NCI-H446 treated with DMSO at 0.1 percent for 48 hours (cell line): ENCODE results near the gene TAF11.
"Not testable (repeated sequence)": the region's sequence is repeated elsewhere in the genome, so short reads cannot be mapped to it uniquely, and the experiment has no call there.

Source experiments
- DNase-seq: peaks from one replicate; lab custom pipeline; 2025; lab: John Stamatoyannopoulos, UW

Gene TAF11

DNA sequence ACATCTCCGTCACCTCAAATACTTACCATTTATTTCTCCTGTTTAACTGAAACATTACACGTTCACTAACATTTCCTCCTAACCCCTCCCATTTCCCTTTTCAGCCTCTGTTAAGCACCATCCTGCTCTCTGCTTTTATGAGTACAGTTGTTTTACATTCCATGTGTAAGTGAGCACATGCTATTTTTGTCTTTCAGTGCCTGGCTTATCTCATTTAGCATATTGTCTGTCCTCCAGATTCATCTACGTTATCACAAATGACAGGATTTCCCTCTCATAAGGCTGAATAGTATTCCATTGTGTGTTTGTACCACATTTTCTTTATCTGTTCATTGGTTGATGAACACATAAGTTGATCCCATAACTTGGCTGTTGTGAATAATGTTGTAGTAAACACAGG lies 22.7 kb downstream of the TAF11 start:
- no peak for DNase-seq

DNA sequence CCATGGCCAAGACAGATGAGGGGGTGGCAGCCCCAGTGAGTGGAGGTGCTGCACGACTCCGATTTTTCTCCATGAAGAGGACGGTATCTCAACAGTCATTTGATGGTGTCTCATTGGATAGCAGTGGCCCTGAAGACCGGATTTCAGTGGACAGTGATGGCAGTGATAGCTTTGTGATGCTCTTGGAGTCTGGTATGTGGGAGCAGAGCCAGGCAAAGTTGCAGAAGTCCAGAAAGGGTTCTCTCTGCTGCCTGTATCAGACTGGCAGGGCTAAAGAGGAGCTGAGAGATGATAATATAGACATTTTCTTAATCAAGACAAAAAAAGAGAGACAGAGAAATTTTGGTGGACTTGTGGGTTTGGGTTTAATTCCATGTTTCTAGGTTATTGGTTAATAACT lies 23.8 kb downstream of the TAF11 start:
- no peak for DNase-seq

DNA sequence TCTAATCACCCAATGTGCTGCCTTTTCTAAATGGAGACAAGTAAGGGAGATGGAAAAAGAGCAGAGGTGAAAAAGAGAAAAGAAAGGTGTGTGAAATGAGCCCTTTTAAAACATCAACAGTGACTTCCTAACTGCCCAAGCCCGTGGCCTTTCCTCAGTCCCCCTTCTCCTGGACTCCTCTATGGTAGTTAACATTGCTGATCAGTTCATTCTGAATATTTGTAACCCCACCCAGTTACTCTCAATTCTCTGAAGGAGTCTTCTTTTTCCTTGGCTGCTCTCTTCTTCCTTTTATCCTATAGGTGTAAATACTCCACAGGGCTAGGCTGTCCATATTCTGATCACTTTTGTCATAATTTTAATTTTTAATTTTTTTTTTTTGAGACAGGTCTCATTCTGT lies 27.1 kb downstream of the TAF11 start:
- no peak for DNase-seq

DNA sequence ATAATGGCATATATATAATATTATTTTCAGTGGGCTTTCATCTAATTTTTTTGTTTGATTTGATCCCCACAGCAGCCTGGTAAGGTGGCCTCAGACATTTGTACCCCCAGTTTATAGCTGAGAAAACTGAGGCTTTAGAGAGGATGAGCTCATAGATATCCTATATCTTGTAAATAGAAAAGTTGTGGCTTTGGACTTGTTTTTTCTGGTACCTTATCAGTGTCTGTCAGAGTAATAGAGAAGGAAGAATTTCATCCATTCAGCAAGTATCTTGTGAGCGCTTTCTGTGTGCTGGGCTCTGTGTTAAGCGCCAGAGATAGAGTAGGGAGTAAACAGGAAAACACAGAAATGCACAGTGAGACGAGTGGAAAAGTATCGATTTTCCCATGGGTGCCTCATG lies 27.9 kb downstream of the TAF11 start:
- no peak for DNase-seq

DNA sequence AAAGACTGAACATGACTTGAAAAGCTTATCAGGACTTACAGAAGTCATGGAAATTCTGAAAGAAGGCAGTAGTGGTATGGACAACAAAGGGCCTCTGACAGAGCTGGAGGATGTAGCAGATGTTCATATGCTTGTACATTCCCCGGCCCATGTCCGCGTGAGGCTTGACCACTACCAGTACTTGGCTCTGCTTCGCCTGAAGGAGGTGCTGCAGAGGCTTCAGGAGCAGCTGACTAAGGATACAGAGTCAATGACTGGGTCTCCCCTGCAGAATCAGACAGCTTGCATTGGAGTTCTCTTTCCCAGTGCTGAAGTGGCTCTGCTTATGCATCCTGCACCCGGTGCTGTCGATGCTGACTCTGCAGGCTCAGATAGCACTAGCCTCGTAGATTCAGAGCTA lies 29.2 kb downstream of the TAF11 start:
- no peak for DNase-seq

DNA sequence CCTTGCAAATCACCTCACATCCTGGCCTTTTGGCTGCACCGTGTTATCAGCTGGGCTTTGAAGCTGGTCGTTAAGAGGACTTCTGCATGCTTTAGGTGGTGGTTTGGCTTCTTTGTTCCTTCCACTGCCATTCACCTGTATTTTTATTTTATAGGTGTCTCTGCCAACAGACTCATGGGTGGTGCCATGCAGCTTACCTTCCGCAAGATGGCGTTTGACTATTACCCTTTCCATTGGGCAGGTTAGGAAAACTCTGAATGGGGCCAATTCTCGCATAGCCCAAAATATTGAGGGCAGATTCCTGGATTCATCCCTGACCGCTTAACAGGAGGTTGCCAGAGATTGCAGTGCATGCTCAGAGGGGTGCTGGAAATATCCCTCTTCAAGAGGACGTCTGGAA lies 32.4 kb downstream of the TAF11 start:
- DNase-seq: no peak

DNA sequence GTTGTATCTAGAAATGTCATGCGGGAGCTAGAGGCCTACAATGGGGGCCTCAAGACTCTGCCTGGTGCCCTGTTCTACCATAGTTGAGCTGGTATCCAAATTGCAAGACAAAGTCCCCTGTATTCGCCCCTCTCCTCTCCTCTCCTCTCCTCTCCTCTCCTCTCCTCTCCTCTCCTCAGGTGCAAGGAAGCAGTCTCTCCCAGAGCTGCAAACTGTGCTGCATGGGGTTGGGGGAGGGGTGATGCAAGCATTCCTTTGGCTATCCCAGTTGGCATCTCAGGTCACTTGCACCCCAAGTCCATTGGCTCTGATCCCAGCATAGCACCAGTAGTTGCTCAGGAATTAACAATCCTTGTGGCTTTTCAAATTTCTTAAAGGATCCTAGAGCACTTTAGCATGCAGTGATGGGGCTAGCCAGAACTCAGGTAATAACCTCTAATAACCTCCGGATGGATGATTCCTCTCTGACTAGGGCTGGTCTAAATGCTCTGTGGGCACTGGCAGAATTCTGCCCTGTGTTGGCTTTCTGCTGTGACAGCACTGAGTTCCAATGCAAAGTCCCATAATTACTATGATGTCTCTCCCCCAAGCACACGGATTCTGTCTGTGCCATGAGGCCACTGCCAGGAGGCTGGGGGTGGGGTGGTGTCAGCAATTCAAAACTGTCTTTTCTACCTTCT lies 35.3 kb downstream of the TAF11 start:
- no peak for DNase-seq

DNA sequence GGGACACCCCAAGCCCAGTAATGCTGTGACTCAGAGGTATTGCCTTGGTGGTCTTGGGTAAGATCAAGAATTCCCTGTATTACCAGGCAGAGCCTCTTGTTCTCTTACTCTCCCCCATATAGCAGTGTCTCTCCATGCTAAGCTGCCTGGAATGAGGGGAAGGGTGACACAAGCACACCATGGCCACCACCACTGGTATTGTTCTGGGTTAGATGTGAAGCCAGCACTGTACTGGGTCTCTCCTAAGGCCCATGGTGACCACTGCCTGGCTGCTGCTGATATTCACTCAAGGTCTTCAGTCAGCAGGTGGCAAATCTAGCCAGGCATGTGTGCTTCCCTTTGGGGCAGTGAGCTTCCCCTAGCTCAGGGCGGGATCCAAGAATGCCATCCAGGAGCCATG lies 36.5 kb downstream of the TAF11 start:
- DNase-seq: no peak

DNA sequence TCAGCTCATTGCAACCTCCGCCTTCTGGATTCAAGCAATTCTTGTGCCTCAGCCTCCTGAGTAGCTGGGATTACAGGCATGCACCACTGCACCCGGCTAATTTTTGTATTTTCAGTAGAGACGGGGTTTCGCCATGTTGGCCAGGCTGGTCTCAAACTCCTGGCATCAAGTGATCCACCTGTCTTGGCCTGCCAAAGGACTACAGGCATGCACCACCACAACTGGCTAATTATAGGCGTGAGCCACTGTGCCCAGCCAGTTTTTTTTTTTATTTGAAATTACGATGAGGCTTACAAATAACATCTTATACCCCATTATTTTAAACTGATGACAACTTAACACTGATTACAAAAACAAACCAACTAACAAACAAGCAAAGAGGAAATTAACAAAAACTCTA lies 38.8 kb downstream of the TAF11 start:
- DNase-seq: not testable (repeated sequence)

DNA sequence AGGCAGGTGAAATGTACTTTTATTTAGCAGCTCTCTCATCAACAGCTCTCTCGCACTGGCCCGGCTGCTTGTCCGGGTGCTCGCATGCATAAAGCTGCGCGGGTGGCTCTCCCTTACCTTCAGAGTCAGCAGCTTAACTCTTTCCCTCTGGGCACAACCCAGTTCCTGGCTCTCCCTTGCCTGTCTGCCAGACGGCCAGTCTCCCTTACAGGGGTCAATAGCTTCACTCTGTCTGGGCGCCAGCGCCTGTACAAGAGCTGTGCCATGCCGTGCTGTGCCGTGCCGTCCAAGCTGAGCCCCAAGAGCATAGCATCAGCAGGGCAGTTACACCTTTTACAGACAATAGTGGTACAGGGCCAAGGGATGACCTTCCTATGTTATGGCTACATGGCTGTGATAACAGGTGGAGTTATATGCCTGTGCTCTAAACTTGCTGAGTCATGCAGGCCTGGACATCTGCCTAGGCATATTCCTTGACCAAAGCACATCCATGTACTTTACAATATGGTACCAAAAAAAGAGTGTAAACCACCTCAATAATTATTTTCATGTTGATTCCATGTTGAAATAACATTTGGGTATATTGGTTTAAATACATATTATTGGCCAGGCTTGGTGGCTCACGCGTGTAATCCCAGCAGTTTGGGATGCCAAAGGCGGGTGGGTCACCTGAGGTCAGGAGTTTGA lies 48.0 kb downstream of the TAF11 start:
- no peak for DNase-seq

DNA sequence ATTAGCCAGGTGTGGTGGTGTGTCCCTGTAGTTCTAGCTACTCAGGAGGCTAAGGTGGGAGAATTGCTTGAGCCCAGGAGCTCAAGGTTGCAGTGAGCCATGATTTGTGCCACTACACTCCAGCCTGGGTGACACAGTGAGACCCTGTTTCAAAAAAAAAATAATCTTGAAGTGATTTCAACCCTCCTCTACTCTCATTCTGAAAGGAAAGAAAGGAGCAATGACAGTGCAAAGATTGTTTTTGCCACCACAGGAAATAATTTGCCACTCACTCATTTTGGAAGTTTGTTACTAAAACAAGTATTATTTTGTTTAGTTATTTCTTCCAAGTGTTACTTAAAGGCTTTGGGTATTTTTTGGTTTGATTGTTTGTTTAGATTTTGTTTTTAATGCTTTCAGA lies 50.3 kb downstream of the TAF11 start:
- DNase-seq: no peak

DNA sequence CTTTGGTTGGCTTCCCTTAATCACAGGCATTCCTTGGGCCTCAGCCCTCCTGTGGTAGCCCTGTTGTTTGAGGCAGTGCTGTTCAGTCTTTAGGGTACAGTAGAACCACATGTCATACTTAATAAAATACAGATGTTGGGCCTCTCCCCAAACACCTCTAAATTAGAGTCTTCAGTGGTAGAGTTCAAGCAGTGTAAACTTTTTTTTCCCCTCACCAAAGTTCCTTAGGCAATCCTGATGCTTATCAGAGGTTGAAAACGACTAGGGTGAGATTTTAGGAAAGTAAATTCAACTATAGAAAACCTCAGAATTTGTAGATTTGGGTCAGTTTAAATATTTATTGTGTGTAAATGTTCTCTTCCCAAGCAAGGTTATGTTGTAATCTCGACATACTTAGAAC lies 51.4 kb downstream of the TAF11 start:
- DNase-seq: no peak

DNA sequence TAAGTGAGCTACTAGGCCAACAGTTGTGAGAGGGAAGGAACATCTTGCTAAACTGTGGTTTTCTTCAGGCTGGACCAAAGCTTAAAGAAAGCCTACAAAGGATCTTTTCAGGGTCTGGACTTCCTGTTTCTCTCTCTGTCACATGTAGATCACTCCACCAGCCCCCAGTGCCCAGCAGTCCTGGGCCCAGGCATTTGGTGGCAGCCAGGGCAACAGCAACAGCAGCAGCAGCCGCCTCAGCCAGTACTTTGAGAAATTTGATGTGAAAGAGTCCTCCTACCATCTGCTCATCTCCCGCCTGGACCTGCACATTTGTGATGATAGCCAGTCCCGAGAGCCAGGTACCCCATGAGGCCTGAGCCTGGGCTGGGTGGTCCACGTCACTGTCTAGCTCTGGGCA lies 51.8 kb downstream of the TAF11 start:
- DNase-seq: no peak

DNA sequence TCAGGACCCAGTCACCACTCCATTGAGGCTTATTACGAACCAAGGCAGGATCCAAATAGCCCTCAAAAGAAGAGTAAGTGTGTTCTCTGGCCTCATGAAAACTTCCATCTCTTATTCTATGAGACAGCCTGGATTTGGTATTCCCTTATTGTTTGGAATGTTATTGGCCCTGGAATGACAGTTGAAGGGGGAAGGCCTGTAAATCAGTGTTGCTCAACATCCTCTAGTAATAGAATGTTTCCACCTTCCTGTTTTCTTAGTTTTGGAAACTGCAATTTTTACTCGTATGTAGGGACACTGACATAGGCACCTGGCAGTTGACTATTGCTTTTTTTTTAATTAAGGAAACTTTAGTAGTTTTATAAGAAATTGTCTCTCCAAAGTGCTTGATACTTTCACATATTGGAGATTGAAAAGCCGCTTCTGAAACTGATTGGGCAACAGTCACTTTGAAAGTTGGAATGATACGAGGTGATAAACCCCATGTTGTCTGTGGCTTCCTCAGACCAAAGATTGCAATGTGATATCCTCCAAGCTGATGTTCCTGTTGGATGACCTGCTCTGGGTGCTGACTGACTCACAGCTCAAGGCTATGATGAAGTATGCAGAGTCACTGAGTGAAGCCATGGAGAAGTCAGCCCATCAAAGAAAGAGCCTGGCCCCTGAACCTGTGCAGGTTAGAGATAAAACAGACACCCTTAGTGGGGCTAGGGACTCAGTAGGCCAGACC lies 52.9 kb downstream of the TAF11 start:
- no peak for DNase-seq

DNA sequence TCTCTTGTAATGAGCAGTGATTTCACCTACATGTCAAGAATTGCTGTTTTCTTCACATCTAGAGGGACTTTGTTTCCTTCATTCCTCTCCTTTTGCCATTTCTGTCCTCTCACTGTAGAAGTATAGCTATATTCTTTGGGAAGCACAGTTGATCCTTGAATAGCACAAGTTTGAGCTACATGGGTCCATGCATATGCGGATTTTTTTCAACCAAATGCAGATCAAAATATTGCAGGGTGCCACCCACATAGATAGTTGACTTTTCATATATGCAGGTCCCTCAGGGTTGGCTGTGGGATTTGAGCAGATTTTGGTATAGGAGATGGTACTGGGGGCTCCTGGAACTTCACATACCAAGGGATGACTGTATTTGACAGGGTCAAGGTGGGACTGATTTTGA lies 54.9 kb downstream of the TAF11 start:
- no peak for DNase-seq

DNA sequence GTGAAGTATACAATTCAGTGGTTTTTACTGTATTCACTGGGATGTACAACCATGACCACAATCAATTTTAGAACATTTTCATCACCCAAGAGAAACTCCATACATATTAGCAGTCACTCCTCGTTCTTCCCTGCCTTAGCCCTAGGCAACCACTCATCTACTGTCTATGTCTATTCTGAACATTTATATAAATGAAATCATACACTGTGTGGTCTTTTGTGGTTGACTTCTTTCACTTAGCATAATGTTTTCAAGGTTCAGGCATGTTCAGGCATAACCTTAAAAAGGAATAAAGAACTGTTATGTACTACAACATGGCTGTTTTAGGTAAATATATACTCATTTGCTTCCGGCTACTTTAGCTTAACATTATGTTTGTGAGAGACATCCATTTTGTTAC lies 58.7 kb downstream of the TAF11 start:
- DNase-seq: no peak
